HepG2 (cell line): Measurements from ENCODE around the gene CFL1. TPM values are rescaled to one million over a fixed set of nuclear protein-coding genes. Genes with fewer than 3 reads are reported as not detected.

Experiments
- ATF1 ChIP-seq: IDR thresholded peaks from 2 replicates; pipeline ENCODE4 v1.6.1; 2016; ENCODE audit warnings: mild to moderate bottlenecking, control low read depth
- CENPT ChIP-seq: sonication (generic); formaldehyde crosslinking; IDR thresholded peaks from 2 replicates; pipeline ENCODE4 v1.8.0; 2022; ENCODE audit warnings: low read depth, mild to moderate bottlenecking, moderate library complexity, missing genetic modification reagents
- FOSL2 ChIP-seq: sonication (generic); formaldehyde crosslinking; IDR thresholded peaks from 2 replicates; pipeline ENCODE4 v1.4.0; 2020; ENCODE audit warnings: missing genetic modification reagents
- FOXK1 ChIP-seq: sonication (generic); formaldehyde crosslinking; IDR thresholded peaks from 2 replicates; pipeline ENCODE4 v1.4.0; 2020; ENCODE audit warnings: low read depth, missing genetic modification reagents, borderline replicate concordance
- JUN ChIP-seq: sonication (generic); formaldehyde crosslinking; IDR thresholded peaks from 2 replicates; pipeline ENCODE4 v1.4.0; 2020; ENCODE audit warnings: mild to moderate bottlenecking, missing genetic modification reagents
- MLX ChIP-seq: IDR thresholded peaks from 2 replicates; pipeline ENCODE4 v1.6.1; 2016
- MLXIP ChIP-seq: sonication (generic); formaldehyde crosslinking; IDR thresholded peaks from 2 replicates; pipeline ENCODE4 v1.9.0; 2021; ENCODE audit warnings: missing genetic modification reagents, borderline replicate concordance
- MTA1 ChIP-seq: sonication (generic); formaldehyde crosslinking; IDR thresholded peaks from 2 replicates; pipeline ENCODE4 v1.4.0; 2020; ENCODE audit warnings: missing genetic modification reagents, mild to moderate bottlenecking, borderline replicate concordance
- POGK ChIP-seq: sonication (generic); formaldehyde crosslinking; conservative IDR thresholded peaks from 2 replicates; pipeline ENCODE4 v1.8.0; 2022; ENCODE audit warnings: mild to moderate bottlenecking, moderate library complexity, missing genetic modification reagents
- RELA ChIP-seq: sonication (generic); formaldehyde crosslinking; IDR thresholded peaks from 2 replicates; pipeline ENCODE4 v1.4.0; 2020; ENCODE audit warnings: missing genetic modification reagents
- REXO4 ChIP-seq: sonication (generic); formaldehyde crosslinking; IDR thresholded peaks from 2 replicates; pipeline ENCODE4 v1.8.0; 2022; ENCODE audit warnings: missing genetic modification reagents, mild to moderate bottlenecking, borderline replicate concordance
- ZBTB38 ChIP-seq: sonication (generic); formaldehyde crosslinking; IDR thresholded peaks from 2 replicates; pipeline ENCODE4 v1.5.1; 2020; ENCODE audit warnings: mild to moderate bottlenecking, missing genetic modification reagents
- ZBTB4 ChIP-seq: sonication (generic); formaldehyde crosslinking; IDR thresholded peaks from 2 replicates; pipeline ENCODE4 v1.4.0; 2020; ENCODE audit warnings: missing genetic modification reagents, mild to moderate bottlenecking, borderline replicate concordance
- ZNF276 ChIP-seq: sonication (generic); formaldehyde crosslinking; IDR thresholded peaks from 2 replicates; pipeline ENCODE4 v1.4.0; 2020; ENCODE audit warnings: mild to moderate bottlenecking, low read depth, missing genetic modification reagents
- ZNF468 ChIP-seq: sonication (generic); formaldehyde crosslinking; IDR thresholded peaks from 2 replicates; pipeline ENCODE4 v1.8.0; 2022; ENCODE audit warnings: mild to moderate bottlenecking, moderate library complexity, missing genetic modification reagents
- ZNF484 ChIP-seq: sonication (generic); formaldehyde crosslinking; IDR thresholded peaks from 2 replicates; pipeline ENCODE4 v1.5.1; 2020; ENCODE audit warnings: mild to moderate bottlenecking, low read depth, missing genetic modification reagents, borderline replicate concordance
- ZNF772 ChIP-seq: sonication (generic); formaldehyde crosslinking; IDR thresholded peaks from 2 replicates; pipeline ENCODE4 v1.5.0; 2020; ENCODE audit warnings: mild to moderate bottlenecking, missing genetic modification reagents
- polyA plus RNA-seq, 8 experiments: library from polyadenylated mRNA; depleted of rRNA in 3 of 8; stranded (reverse) in 7 of 8; unstranded in 1 of 8; fragments of >200 nt; fragmentation: Illumina TruSeq in 4 of 8; extraction: Trizol in 4 of 8; gene quantifications; 2 replicates each; pipeline versions ENCODE4 v1.2.1 to v1.2.3, GENCODE V29; 2011 to 2016; ENCODE audit warnings: low read depth in 4 of 8, missing spikeins in 1 of 8, mixed read lengths in 1 of 8; ENCODE audit not compliant: insufficient read depth in 1 of 8
- total RNA-seq, 5 experiments: library from RNA; depleted of rRNA; stranded (reverse); fragments of >200 nt; fragmentation: Illumina TruSeq; extraction: Trizol; gene quantifications; 2 replicates each; pipeline ENCODE4 v1.2.3, GENCODE V29; 2016; ENCODE audit warnings: low read depth in 1 of 5

CFL1 gene
- total and polyA plus RNA-seq, 2 of the 13 experiments (the other 11 are each of a cell fraction or from before 2014, with no cell fraction given), result 379 to 383 TPM

- TF ChIP-seq ZNF276 (CRISPR knock-in tag), result 0 out of 2 replicates have a peak, but pooled peaks have one; percentile 45
- TF ChIP-seq MLX (CRISPR knock-in tag), result no peak
- peak; percentile 29; the same call in 1 of the 2 replicates for TF ChIP-seq POGK (CRISPR knock-in tag)
- TF ChIP-seq REXO4 (CRISPR knock-in tag), result no peak
- TF ChIP-seq MTA1 (CRISPR knock-in tag), result no peak
- TF ChIP-seq JUN (CRISPR knock-in tag), result 0 out of 2 replicates have a peak, but pooled peaks have one; percentile 24
- no peak for TF ChIP-seq MLXIP (CRISPR knock-in tag)
- peak; percentile 47 for TF ChIP-seq FOXK1 (CRISPR knock-in tag)
- no peak for TF ChIP-seq RELA (CRISPR knock-in tag)
- TF ChIP-seq ZNF772 (CRISPR knock-in tag), result peak; percentile 83
- no peak for TF ChIP-seq ATF1 (CRISPR knock-in tag)
- no peak; the same call in 1 of the 2 replicates for TF ChIP-seq ZBTB38 (CRISPR knock-in tag)
- TF ChIP-seq ZNF484 (CRISPR knock-in tag), result no peak
- TF ChIP-seq ZBTB4 (CRISPR knock-in tag), result 0 out of 2 replicates have a peak, but pooled peaks have one; percentile 25
- no peak for TF ChIP-seq CENPT (CRISPR knock-in tag)
- no peak for TF ChIP-seq ZNF468 (CRISPR knock-in tag)
- TF ChIP-seq FOSL2, result peak; percentile 14; the same call in 1 of the 2 replicates
Measured at GRCh38 chr11:65857853-65858680, at the start of gene CFL1 (continued).
